CD14-positive monocyte (primary cell): ENCODE measurements around the gene SMURF1. TPM values are rescaled to one million over a fixed set of nuclear protein-coding genes. Genes with fewer than 3 reads are reported as not detected.

Experiments
- DNase-seq, 3 donors: peaks; one replicate each; pipeline ENCODE4 v3.0.0-alpha.2; 2011 to 2022
- H2AFZ ChIP-seq: 2 replicates; pipeline ENCODE4 v1.6.0; 2012; ENCODE audit warnings: mild to moderate bottlenecking, low read depth, low read length, inconsistent platforms; ENCODE audit not compliant: insufficient read depth, poor library complexity, severe bottlenecking
- H3K27ac ChIP-seq, 2 donors: 1 replicate in 1 of 2; 2 replicates in 1 of 2; pipeline ENCODE4 v1.5.1; 2012 to 2013; ENCODE audit warnings: low read length in 2 of 2, control low read depth in 1 of 2, inconsistent platforms in 1 of 2, low read depth in 1 of 2, mild to moderate bottlenecking in 1 of 2
- H3K27me3 ChIP-seq, 2 donors: one replicate each; pipeline versions ENCODE4 v1.6.0 to v1.6.1; 2011 to 2013; ENCODE audit warnings: low read length in 2 of 2; ENCODE audit not compliant: control insufficient read depth in 2 of 2, insufficient read depth in 2 of 2
- H3K36me3 ChIP-seq, 2 donors: replicated peaks in 1 of 2; 1 replicate in 1 of 2; 2 replicates in 1 of 2; pipeline versions ENCODE4 v1.5.1 to v1.6.1; 2012 to 2013; ENCODE audit warnings: low read length in 2 of 2, control low read depth in 1 of 2, inconsistent platforms in 1 of 2, mild to moderate bottlenecking in 1 of 2; ENCODE audit not compliant: insufficient read depth in 2 of 2, control insufficient read depth in 1 of 2
- H3K4me1 ChIP-seq, 2 donors: 1 replicate in 1 of 2; 2 replicates in 1 of 2; pipeline versions ENCODE4 v1.5.1 to v1.6.1; 2012 to 2013; ENCODE audit warnings: low read length in 2 of 2, control low read depth in 1 of 2, inconsistent platforms in 1 of 2, mild to moderate bottlenecking in 1 of 2, moderate library complexity in 1 of 2; ENCODE audit not compliant: insufficient read depth in 2 of 2, control insufficient read depth in 1 of 2
- H3K4me2 ChIP-seq: replicated peaks from 2 replicates; pipeline ENCODE3; 2012; ENCODE audit warnings: low read length, moderate library complexity, mild to moderate bottlenecking; ENCODE audit not compliant: poor library complexity, severe bottlenecking; ENCODE audit errors: extremely low read depth
- H3K4me3 ChIP-seq, 3 experiments: fragments of 200-600 bp in 1 of 3; sonication (generic) in 1 of 3; replicated peaks in 1 of 3; 1 replicate in 2 of 3; 2 replicates in 1 of 3; pipeline ENCODE4 v1.5.1; 2011 to 2013; ENCODE audit warnings: low read length in 3 of 3, mild to moderate bottlenecking in 3 of 3, control low read depth in 2 of 3, low read depth in 2 of 3, inconsistent platforms in 1 of 3, moderate library complexity in 1 of 3
- H3K79me2 ChIP-seq: 2 replicates; pipeline ENCODE4 v1.6.0; 2012; ENCODE audit warnings: mild to moderate bottlenecking, control low read depth, inconsistent platforms, low read length, moderate library complexity; ENCODE audit not compliant: insufficient read depth
- H3K9ac ChIP-seq: 2 replicates; pipeline ENCODE4 v1.6.0; 2017; ENCODE audit warnings: low read length, mild to moderate bottlenecking; ENCODE audit not compliant: insufficient read depth, poor library complexity, severe bottlenecking
- H3K9me3 ChIP-seq, 2 donors: replicated peaks in 1 of 2; 1 replicate in 1 of 2; 2 replicates in 1 of 2; pipeline versions ENCODE4 v1.5.1 to v1.6.1; 2012 to 2013; ENCODE audit warnings: low read length in 2 of 2, control low read depth in 1 of 2; ENCODE audit not compliant: control insufficient read depth in 1 of 2, insufficient read depth in 1 of 2
- H4K20me1 ChIP-seq: 2 replicates; pipeline ENCODE4 v1.6.0; 2012; ENCODE audit warnings: mild to moderate bottlenecking, low read length, control low read depth, moderate library complexity; ENCODE audit not compliant: insufficient read depth
- H3K27ac Mint-ChIP-seq, 7 donors: one replicate each; pipeline ENCODE4 v1.8.0; 2020; ENCODE audit warnings: mild to moderate bottlenecking in 7 of 7, mixed read lengths in 7 of 7, moderate library complexity in 6 of 7, inconsistent platforms in 2 of 7
- H3K27me3 Mint-ChIP-seq, 3 donors: one replicate each; pipeline ENCODE4 v1.8.0; 2021 to 2022; ENCODE audit warnings: low read depth in 3 of 3, mild to moderate bottlenecking in 3 of 3, mixed read lengths in 3 of 3, moderate library complexity in 3 of 3, inconsistent platforms in 1 of 3
- H3K36me3 Mint-ChIP-seq, 2 donors: one replicate each; pipeline ENCODE4 v1.8.0; 2020; ENCODE audit warnings: mixed read lengths in 2 of 2, inconsistent platforms in 1 of 2, mild to moderate bottlenecking in 1 of 2
- H3K4me1 Mint-ChIP-seq: one replicate; pipeline ENCODE4 v1.8.0; 2020; ENCODE audit warnings: mild to moderate bottlenecking, mixed read lengths
- H3K4me3 Mint-ChIP-seq, 2 donors: one replicate each; pipeline ENCODE4 v1.8.0; 2020; ENCODE audit warnings: mild to moderate bottlenecking in 2 of 2, mixed read lengths in 2 of 2, moderate library complexity in 1 of 2
- H3K9me3 Mint-ChIP-seq, 7 donors: one replicate each; pipeline ENCODE4 v1.8.0; 2020 to 2022; ENCODE audit warnings: mixed read lengths in 7 of 7, mild to moderate bottlenecking in 6 of 7, moderate library complexity in 6 of 7, inconsistent platforms in 2 of 7
- WGBS: methylation state at CpG from one replicate; pipeline ENCODE4 v1.1.5; 2013; ENCODE audit warnings: missing lambda C conversion rate; ENCODE audit not compliant: insufficient coverage; 5-methylcytosine and 5-hydroxymethylcytosine counted together
- intact Hi-C, 2 donors: fragments of 100-400 bp; cut with micrococcal nuclease; formaldehyde crosslinking; loops; one replicate each; pipeline versions ENCODE4 v1.15.0 to v1.15.1; 2023
- polyA plus RNA-seq, 3 donors: library from polyadenylated mRNA; depleted of rRNA in 1 of 3; unstranded in 2 of 3; stranded (reverse) in 1 of 3; fragments of 300-500 nt in 2 of 3; fragments of >200 nt in 1 of 3; fragmentation: Illumina TruSeq in 2 of 3; gene quantifications; 1 replicate in 2 of 3; 2 replicates in 1 of 3; pipeline ENCODE4 v1.2.3, GENCODE V29; 2012 to 2021
- TF ChIP-seq, protein P1 (sequence below): fragments of 200-600 bp; IDR thresholded peaks from one replicate; pipeline ENCODE4 v1.8.0; 2022; ENCODE audit warnings: antibody characterized with exemption, mild to moderate bottlenecking

SMURF1 gene
- polyA plus RNA-seq, 3 donors = 0.48 to 15.8 (median 1.6) TPM

DNA sequence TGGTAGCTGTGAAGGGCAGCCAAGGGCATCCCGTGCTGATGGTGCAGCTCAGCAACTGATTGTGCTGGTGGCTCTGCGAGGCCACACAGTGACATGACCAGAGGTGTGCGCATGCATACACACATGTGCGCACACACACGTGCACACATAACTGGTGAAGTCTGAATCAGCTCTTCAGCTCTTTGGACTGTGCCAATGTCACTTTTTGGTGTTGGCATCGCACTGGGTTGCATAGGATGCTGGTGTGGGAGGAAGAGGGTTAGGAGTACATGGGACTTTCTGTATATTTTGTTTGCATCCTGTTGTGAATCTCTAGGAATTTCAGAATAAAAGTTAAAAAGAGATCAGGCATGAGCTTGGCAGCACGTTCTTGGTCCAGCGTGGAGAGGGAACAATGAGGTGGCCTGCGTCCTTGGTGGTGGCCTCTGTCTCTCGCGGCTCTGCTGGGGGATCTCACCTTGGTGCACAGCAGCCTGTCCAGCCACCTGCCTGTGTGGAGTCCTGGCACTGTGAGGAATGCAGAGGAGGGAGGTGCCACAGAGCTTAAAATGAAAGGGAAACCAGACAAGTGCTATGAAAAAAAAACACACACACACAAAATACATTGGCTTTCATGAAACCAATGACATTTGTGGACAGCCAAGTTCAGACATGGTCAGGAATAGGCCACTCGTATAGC, 141.6 kb downstream of the SMURF1 start:
- TF ChIP-seq, protein P1, sequence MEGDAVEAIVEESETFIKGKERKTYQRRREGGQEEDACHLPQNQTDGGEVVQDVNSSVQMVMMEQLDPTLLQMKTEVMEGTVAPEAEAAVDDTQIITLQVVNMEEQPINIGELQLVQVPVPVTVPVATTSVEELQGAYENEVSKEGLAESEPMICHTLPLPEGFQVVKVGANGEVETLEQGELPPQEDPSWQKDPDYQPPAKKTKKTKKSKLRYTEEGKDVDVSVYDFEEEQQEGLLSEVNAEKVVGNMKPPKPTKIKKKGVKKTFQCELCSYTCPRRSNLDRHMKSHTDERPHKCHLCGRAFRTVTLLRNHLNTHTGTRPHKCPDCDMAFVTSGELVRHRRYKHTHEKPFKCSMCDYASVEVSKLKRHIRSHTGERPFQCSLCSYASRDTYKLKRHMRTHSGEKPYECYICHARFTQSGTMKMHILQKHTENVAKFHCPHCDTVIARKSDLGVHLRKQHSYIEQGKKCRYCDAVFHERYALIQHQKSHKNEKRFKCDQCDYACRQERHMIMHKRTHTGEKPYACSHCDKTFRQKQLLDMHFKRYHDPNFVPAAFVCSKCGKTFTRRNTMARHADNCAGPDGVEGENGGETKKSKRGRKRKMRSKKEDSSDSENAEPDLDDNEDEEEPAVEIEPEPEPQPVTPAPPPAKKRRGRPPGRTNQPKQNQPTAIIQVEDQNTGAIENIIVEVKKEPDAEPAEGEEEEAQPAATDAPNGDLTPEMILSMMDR = no peak
- DNase-seq = no peak
- no peak overlapping the region for H3K4me3 Mint-ChIP-seq
- no peaks in the 10 kb centered on the region for H3K27me3 ChIP-seq
- H3K27ac ChIP-seq = no peak overlapping the region
- H3K27me3 Mint-ChIP-seq = peaks cover 0 to 2% (median 0%) of the 10 kb centered on the region in 3 donors
- intact Hi-C loops = no loop called here
- no peak overlapping the region for H2AFZ ChIP-seq
- H3K4me1 ChIP-seq = no peaks in the 10 kb centered on the region
- peak overlapping the region in 1 of 7 donors; percentile 13 for H3K27ac Mint-ChIP-seq
- H3K9me3 Mint-ChIP-seq = no peaks in the 10 kb centered on the region
- H3K9me3 ChIP-seq = no peaks in the 10 kb centered on the region
- no peak overlapping the region for H3K9ac ChIP-seq
- H3K79me2 ChIP-seq = no peaks in the 10 kb centered on the region
- H3K4me2 ChIP-seq = no peak overlapping the region
- no peaks in the 10 kb centered on the region for H4K20me1 ChIP-seq
- H3K4me1 Mint-ChIP-seq = peaks cover 5% of the 10 kb centered on the region
- H3K36me3 ChIP-seq = peaks cover 84 to 99% of the 10 kb centered on the region in 2 donors
- no peak overlapping the region for H3K4me3 ChIP-seq
- 99% methylated on average over 12 of the region's 12 CpGs for WGBS
- H3K36me3 Mint-ChIP-seq = peaks cover 83 to 93% of the 10 kb centered on the region in 2 donors

DNA sequence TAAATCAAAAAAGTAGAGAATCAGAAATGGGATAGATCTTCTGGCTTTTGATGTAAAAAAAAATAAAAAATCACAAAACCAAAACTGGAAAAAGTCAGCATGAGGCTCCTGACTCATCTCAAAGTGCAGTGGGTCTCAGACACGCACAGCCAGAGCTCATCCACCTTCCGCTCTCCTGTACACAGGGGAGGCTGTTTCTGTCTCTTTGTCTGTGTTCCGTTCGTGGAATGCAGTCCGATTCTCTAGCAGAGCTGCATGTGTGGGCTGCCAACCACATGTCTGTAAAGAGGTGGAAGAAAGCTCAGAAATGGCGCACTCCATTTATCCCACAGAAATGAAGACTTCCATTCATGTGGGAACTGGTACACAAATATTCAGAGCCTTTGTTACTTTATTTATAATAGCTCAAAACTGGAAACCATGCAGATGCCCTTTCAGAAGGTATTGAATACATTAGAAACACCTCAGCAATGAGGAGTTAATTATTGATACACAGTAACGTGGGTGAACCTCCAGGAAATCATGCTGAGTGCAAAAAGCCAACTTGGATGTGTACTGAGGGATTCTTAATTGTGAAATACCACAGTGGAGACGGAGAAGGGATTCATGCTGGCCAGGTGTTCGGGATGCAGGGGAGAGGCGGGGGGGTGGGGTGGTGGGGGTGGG, 142.3 kb downstream of the SMURF1 start:
- H3K9ac ChIP-seq = no peak overlapping the region
- H3K4me1 ChIP-seq = no peaks in the 10 kb centered on the region
- H3K27ac ChIP-seq = no peak overlapping the region
- intact Hi-C loops = no loop called here
- TF ChIP-seq, protein P1 = no peak
- H3K4me3 ChIP-seq = no peak overlapping the region
- H3K27me3 ChIP-seq = no peaks in the 10 kb centered on the region
- WGBS = 100% methylated on average over 1 of the region's 10 CpGs
- H3K79me2 ChIP-seq = no peaks in the 10 kb centered on the region
- no peak overlapping the region for H2AFZ ChIP-seq
- no peaks in the 10 kb centered on the region for H3K9me3 ChIP-seq
- H3K36me3 ChIP-seq = peaks cover 82 to 99% of the 10 kb centered on the region in 2 donors
- peaks cover 5% of the 10 kb centered on the region for H3K4me1 Mint-ChIP-seq
- DNase-seq = no peak
- no peak overlapping the region for H3K4me3 Mint-ChIP-seq
- H3K27ac Mint-ChIP-seq = peak overlapping the region in 1 of 7 donors; percentile 19
- peaks cover 0 to 2% (median 0%) of the 10 kb centered on the region in 3 donors for H3K27me3 Mint-ChIP-seq
- H3K4me2 ChIP-seq = no peak overlapping the region
- peaks cover 83 to 93% of the 10 kb centered on the region in 2 donors for H3K36me3 Mint-ChIP-seq
- H4K20me1 ChIP-seq = no peaks in the 10 kb centered on the region
- no peaks in the 10 kb centered on the region for H3K9me3 Mint-ChIP-seq
